IMR-90 (cell line): ENCODE data around the gene YEATS4. TPM values are rescaled to one million over a fixed set of nuclear protein-coding genes. Genes with fewer than 3 reads are reported as not detected.

Experiments
- ATAC-seq: fragments of 200-7000 bp; cut with Tn5 transposase; 2 replicates; pipeline ENCODE4 v1.9.1; 2020; ENCODE audit warnings: low read depth, mild to moderate bottlenecking, moderate library complexity
- BruUV-seq: library from RNA; stranded (reverse); fragments of 400-500 nt; replicated peaks from 2 replicates; lab custom pipeline; 2021; lab: Mats Ljungman, UMichigan
- CTCF ChIA-PET: fragments of 300-600 bp; formaldehyde crosslinking; extraction: SDS; loops from one replicate; lab custom pipeline; 2021; ENCODE audit warnings: antibody characterized with exemption; lab: Yijun Ruan, JAX
- POLR2A ChIA-PET: fragments of 300-600 bp; sonication (Branson Sonifier 250); formaldehyde crosslinking; loops from one replicate; lab custom pipeline; 2022; ENCODE audit warnings: antibody characterized with exemption; ENCODE audit not compliant: unreplicated experiment; lab: Charles Lee
- DNase-seq: peaks from one replicate; pipeline ENCODE4 v3.0.0; 2013
- H2AFZ ChIP-seq: replicated peaks from 2 replicates; pipeline ENCODE3; 2013; ENCODE audit warnings: low read length, mild to moderate bottlenecking; ENCODE audit not compliant: poor library complexity
- H2AK5ac ChIP-seq: 2 replicates; pipeline ENCODE4 v1.6.1; 2013; ENCODE audit warnings: low read depth, low read length, inconsistent platforms
- H2AK9ac ChIP-seq: replicated peaks from 2 replicates; pipeline ENCODE3; 2013; ENCODE audit warnings: mild to moderate bottlenecking, low read depth, low read length, moderate library complexity; ENCODE audit not compliant: poor library complexity
- H2BK120ac ChIP-seq: 2 replicates; pipeline ENCODE4 v1.6.1; 2013; ENCODE audit warnings: low read depth, low read length, inconsistent platforms
- H2BK15ac ChIP-seq: 3 replicates; pipeline ENCODE4 v1.6.1; 2013; ENCODE audit warnings: low read depth, low read length, inconsistent platforms
- H2BK20ac ChIP-seq: 2 replicates; pipeline ENCODE4 v1.6.1; 2013; ENCODE audit warnings: low read depth, mild to moderate bottlenecking, inconsistent platforms, low read length, moderate library complexity
- H2BK5ac ChIP-seq: 2 replicates; pipeline ENCODE4 v1.6.1; 2013; ENCODE audit warnings: mild to moderate bottlenecking, low read depth, low read length, inconsistent platforms; ENCODE audit not compliant: poor library complexity, severe bottlenecking
- H3K14ac ChIP-seq: replicated peaks from 2 replicates; pipeline ENCODE4 v1.6.1; 2013; ENCODE audit warnings: low read depth, low read length, inconsistent platforms
- H3K18ac ChIP-seq: 2 replicates; pipeline ENCODE4 v1.6.1; 2013; ENCODE audit warnings: low read depth, low read length, control low read depth
- H3K23ac ChIP-seq: 2 replicates; pipeline ENCODE4 v1.6.1; 2013; ENCODE audit warnings: low read depth, low read length, inconsistent platforms
- H3K27ac ChIP-seq: 2 replicates; pipeline ENCODE4 v1.5.1; 2013; ENCODE audit warnings: mild to moderate bottlenecking, control low read depth, low read length; ENCODE audit not compliant: insufficient read depth
- H3K27me3 ChIP-seq: 2 replicates; pipeline ENCODE4 v1.6.1; 2013; ENCODE audit warnings: low read length; ENCODE audit not compliant: control insufficient read depth, insufficient read depth
- H3K36me3 ChIP-seq: 2 replicates; pipeline ENCODE4 v1.6.1; 2013; ENCODE audit warnings: low read length, mixed read lengths; ENCODE audit not compliant: control insufficient read depth, insufficient read depth
- H3K4ac ChIP-seq: 2 replicates; pipeline ENCODE4 v1.6.1; 2013; ENCODE audit warnings: low read depth, low read length, inconsistent platforms
- H3K4me1 ChIP-seq: 2 replicates; pipeline ENCODE4 v1.6.1; 2013; ENCODE audit warnings: low read length, mixed read lengths; ENCODE audit not compliant: control insufficient read depth, insufficient read depth
- H3K4me2 ChIP-seq: 2 replicates; pipeline ENCODE4 v1.6.1; 2013; ENCODE audit warnings: low read depth, mild to moderate bottlenecking, control low read depth, low read length, moderate library complexity
- H3K4me3 ChIP-seq: 2 replicates; pipeline ENCODE4 v1.5.1; 2013; ENCODE audit warnings: low read depth, mild to moderate bottlenecking, control low read depth, low read length, moderate library complexity; ENCODE audit not compliant: insufficient read depth
- H3K56ac ChIP-seq: 2 replicates; pipeline ENCODE4 v1.6.1; 2013; ENCODE audit warnings: low read length, inconsistent platforms; ENCODE audit not compliant: insufficient read depth; ENCODE audit errors: extremely low read depth
- H3K79me1 ChIP-seq, 2 experiments: 2 replicates each; pipeline ENCODE4 v1.6.1; 2013; ENCODE audit warnings: low read length in 2 of 2, inconsistent platforms in 1 of 2, low read depth in 1 of 2
- H3K9ac ChIP-seq: 2 replicates; pipeline ENCODE4 v1.6.1; 2013; ENCODE audit warnings: low read depth, low read length, control low read depth
- H3K9me1 ChIP-seq: 2 replicates; pipeline ENCODE4 v1.6.1; 2013; ENCODE audit warnings: low read length, inconsistent platforms; ENCODE audit not compliant: insufficient read depth
- H3K9me3 ChIP-seq: 2 replicates; pipeline ENCODE4 v1.6.1; 2013; ENCODE audit warnings: low read length; ENCODE audit not compliant: control insufficient read depth, insufficient read depth
- H4K20me1 ChIP-seq: 2 replicates; pipeline ENCODE4 v1.6.1; 2013; ENCODE audit warnings: low read length, inconsistent platforms; ENCODE audit not compliant: insufficient read depth
- H4K5ac ChIP-seq: 2 replicates; pipeline ENCODE4 v1.6.1; 2013; ENCODE audit warnings: mild to moderate bottlenecking, low read depth, low read length, control low read depth
- H4K8ac ChIP-seq, 2 experiments: 2 replicates each; pipeline ENCODE4 v1.6.1; 2013; ENCODE audit warnings: low read depth in 2 of 2, low read length in 2 of 2, control low read depth in 1 of 2, inconsistent platforms in 1 of 2
- H4K91ac ChIP-seq: 2 replicates; pipeline ENCODE4 v1.6.1; 2013; ENCODE audit warnings: low read depth, low read length, inconsistent platforms; ENCODE audit not compliant: insufficient read depth
- FOS ChIP-seq: fragments of 150-350 bp; IDR thresholded peaks from 2 replicates; pipeline ENCODE4 v1.6.1; 2016; ENCODE audit warnings: low read depth, low read length
- MAFK ChIP-seq: IDR thresholded peaks from 2 replicates; pipeline ENCODE4 v1.6.1; 2012; ENCODE audit warnings: low read depth, low read length, improper control_type of control experiment
- WGBS, 2 experiments: methylation state at CpG; one replicate each; pipeline versions ENCODE4 v1.1.5 to v1.1.7; 2013; ENCODE audit warnings: missing lambda C conversion rate in 2 of 2; ENCODE audit not compliant: insufficient read length in 1 of 2; ENCODE audit errors: extremely low coverage in 2 of 2; 5-methylcytosine and 5-hydroxymethylcytosine counted together
- dilution Hi-C: fragments of 300-500 bp; cut with HindIII; formaldehyde crosslinking; loops from one replicate; pipeline ENCODE4 v1.14.3; 2018; ENCODE audit warnings: low sequenced_read_pairs; ENCODE audit not compliant: unreplicated experiment
- in situ Hi-C: fragments of 300-500 bp; cut with MboI; formaldehyde crosslinking; loops from 3 replicates; pipeline ENCODE4 v1.14.3; 2019; ENCODE audit warnings: low sequenced_read_pairs, inconsistent platforms, mixed read lengths
- intact Hi-C: fragments of 100-400 bp; cut with micrococcal nuclease; formaldehyde crosslinking; loops from 2 replicates; pipeline ENCODE4 v1.10.0; 2022
- polyA plus RNA-seq, 3 experiments: library from polyadenylated mRNA; depleted of rRNA; stranded (reverse); fragments of >200 nt; gene quantifications; 2 replicates each; pipeline ENCODE4 v1.2.3, GENCODE V29; 2012; ENCODE audit warnings: low replicate concordance in 1 of 3
- total RNA-seq: library from RNA; depleted of rRNA; stranded (reverse); fragments of >200 nt; gene quantifications from 2 replicates; pipeline ENCODE4 v1.2.3, GENCODE V29; 2012

Gene YEATS4
- total and polyA plus RNA-seq, 2 of the 4 experiments (the other 2 are of a cell fraction) = 6.9 to 15.1 TPM

DNA sequence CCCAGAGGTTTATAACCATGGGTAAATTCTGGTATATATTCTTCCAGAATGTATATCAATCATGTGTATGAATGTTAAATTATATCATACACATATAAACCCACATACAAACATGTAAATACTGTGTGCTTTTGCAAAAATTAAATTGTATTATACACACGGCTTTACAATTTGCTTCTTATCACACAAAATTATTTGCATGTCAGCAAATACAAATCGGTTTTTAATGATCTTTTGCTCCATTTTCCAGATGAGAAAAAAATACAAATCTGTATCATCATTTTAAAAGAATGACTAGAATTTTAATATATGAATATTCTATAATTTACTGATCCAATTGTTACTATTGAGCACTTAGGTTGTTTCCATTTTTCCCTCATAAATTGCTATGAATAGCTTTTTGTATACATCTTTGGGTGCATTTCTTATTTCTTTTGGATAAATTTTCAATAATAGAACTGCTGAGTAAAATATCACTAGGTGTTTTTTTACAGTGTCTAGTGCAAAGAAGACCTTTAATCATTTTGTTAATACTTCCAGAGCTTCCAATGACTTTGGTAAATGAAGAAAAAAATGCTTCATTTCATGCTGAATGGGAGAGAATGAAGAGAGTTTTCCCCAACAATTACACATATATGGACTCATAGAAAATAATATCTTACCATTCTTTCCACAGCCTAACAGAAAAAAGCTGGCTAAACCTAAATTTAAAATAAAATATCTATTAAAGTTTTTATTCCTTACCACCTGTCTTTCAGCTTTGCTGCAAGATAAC is 7.9 kb upstream of the YEATS4 start:
- Histone ChIP-seq H2AK9ac (no peak overlapping the region), H3K56ac (no peak overlapping the region), H4K91ac (no peak overlapping the region), H2BK5ac (no peak overlapping the region), H3K9ac (no peak overlapping the region), H3K9me3 (no peaks in the 10 kb centered on the region), H2BK120ac (no peak overlapping the region), H3K4me3 (no peak overlapping the region), H2BK15ac (no peak overlapping the region), H4K20me1 (no peaks in the 10 kb centered on the region), H3K36me3 (no peaks in the 10 kb centered on the region), H3K14ac (no peak overlapping the region), H4K8ac (no peak overlapping the region), H3K18ac (no peak overlapping the region), H3K9me1 (no peaks in the 10 kb centered on the region), H3K23ac (no peak overlapping the region), H2AK5ac (no peak overlapping the region), H3K79me1 (no peaks in the 10 kb centered on the region), H3K27ac (no peak overlapping the region), H3K4ac (no peak overlapping the region), H3K4me1 (no peaks in the 10 kb centered on the region), H3K4me2 (no peak overlapping the region), H3K27me3 (0 out of 2 replicates have a peak, but pooled peaks cover 3% of the 10 kb centered on the region), H2BK20ac (no peak overlapping the region), H4K5ac (no peak overlapping the region), H2AFZ (no peak overlapping the region)
- no CpG with 5 or more reads among the region's 2 CpGs for WGBS, 2 experiments
- peak; percentile 39; the same call in 1 of the 2 replicates for TF ChIP-seq MAFK
- TF ChIP-seq FOS = no peak
- BruUV-seq = no TSS peak
- dilution Hi-C loops (no loop called here), intact Hi-C loops (loop anchor here (10.0 kb wide), 1 partner anchor 383 kb away; the partner anchor contains the start of gene RAB3IP), in situ Hi-C loops (no loop called here)
- POLR2A ChIA-PET = no interaction called here
- no peak for ATAC-seq
- DNase-seq = no peak
- CTCF ChIA-PET = no interaction called here
